Brain pericyte (primary cell): ENCODE results near the gene POU3F3.

Experiments
- DNase-seq: peaks from one replicate; pipeline ENCODE4 v3.0.0-alpha.2; 2012; ENCODE audit warnings: low read depth, low spot score

The POU3F3 gene

DNA sequence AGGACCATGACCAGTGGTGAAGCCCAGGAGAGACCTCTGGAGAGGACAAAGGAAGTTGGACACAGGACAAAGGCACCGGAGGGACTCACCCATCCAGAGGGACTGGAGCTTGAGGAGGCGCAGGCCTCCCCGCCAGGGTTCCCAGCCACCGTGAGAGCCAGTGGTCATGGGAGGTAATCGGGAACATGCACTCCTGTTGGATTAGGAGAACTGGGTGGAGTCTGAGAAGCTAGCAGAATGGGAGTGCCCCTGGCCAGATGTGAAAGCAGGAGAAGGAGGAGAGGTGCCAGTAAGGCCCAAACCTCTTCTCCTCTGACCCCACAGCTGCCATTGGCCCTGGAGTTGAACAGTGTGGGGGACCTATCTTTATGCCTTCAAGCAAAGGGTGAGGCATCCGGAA is 20.3 kb downstream of the POU3F3 start:
- DNase-seq = no peak

DNA sequence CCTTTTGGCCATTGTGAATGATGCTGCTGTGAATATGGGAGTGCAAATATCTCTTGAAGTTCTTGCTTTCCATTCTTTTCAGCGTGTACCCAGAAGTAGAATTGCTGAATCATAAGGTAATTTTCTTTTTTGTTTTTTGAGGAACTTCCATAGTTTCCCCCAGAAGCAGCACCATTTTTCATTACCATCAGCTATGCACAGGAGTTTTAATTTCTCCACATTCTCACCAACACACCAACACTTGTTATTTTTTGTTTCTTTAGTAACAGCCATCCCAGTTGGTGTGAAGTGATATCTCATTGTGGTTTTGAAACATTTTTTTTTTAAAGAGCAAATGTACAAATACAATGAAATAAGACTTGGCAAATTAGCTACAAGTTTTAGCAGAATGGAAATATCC is 21.3 kb downstream of the POU3F3 start:
- no peak for DNase-seq

DNA sequence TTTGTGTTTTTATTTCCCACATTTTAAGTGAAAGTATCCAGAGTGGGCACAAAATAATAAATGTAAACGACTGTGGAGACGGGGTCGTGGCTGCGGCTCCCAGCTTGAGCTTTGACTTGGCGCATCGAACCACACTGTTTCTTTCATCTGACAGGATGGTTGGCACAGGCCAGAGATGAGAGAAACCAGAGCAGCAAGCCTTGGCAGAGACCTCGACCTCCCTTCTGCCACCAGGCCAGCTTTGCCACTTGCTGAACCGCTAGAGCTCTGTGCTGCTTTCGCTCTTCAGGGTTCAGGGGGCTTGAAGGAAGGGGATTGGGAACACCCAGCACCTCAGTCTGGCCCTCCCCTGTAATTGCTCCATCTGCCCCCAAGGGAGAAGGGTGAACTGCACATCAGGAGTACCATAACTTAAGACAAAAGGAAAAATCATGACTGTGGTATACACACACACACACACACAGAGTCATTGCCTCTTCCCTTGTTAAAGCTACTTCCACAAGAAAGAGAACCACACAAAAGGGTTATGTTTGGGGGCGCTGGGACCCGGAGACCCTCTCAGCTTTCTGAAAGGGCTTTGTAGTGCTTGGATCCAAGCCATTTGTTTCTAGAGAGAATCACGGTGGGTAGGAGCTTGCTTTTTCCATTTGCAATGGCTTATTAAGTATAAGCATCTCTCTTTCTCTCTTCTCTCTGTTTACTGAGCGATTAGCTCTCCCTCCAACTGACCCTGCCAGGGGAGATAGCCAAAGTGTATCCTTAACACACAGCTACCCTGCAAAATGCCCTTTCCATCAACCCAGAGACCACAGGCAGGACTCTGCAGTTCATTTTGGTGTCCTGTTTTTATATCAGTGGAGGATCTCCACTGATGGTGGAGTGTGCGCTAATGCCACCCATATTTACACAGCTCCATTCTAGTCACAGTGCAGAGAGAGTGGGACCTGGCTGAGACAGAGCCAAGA is 23.0 kb downstream of the POU3F3 start:
- DNase-seq = no peak

DNA sequence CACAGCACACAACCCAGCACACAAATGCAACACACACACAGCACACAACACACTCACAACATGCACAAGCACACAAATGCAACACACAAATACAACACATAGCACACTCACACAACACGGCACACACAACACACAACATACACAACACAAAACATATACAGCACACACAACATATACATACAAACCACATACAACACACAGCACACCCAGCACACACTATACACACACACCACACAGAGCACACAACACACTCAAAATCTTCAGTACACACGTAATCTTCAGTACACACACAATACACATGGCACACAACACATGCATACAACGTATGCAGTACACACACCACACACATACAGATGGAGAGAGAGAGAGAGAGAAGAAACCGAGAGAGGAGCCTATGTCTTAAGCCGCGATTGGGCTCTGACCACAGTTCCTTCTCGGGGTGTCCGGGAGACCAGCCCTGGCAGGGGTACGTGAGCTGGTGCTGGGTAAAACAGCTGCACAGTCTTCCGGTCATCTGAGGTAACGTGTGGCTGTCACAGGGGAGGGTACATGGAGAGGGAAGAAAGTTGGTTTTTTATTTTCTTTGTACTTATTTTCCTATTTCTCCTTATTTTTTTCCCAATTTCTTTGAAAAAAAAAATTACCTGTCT is 25.1 kb downstream of the POU3F3 start:
- no peak for DNase-seq

DNA sequence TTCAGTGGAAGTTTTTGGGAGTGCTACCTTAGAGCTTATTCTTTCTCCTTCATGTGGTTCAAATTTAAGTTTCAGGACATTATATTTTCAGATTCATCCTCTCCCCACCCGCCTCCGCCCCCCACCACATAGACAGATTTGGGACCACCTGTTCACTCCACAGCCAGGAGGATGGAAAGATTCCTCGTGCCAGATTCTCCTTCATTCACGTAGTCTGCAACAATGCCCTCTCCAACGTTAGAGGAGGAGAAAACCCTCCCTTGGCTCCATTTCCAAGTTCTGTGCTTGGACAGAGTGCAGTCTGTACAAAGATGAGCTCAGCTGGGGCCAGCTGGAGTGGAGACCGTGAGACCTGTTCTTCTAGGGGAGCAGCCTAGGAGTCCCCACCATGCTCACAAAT is 26.2 kb downstream of the POU3F3 start:
- DNase-seq = no peak

DNA sequence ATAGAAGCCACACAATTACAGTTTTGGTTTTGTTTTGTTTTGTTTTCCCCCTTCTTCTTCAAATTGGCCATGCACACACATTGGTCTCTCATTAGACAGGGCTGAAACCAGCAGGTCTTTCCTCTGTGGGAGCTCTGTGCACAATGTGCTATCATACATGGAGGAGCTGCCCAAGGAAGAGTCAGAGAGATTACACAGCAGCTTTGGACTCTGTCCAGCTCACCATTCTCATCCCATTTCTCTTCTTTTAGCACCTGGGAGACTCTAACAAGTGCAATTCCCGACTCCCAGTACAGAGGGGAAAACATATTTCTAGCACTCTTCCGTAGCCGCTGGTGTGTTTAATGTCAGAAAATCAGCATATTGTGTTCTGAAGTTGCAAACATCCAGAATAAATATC is 29.4 kb downstream of the POU3F3 start:
- DNase-seq = no peak

DNA sequence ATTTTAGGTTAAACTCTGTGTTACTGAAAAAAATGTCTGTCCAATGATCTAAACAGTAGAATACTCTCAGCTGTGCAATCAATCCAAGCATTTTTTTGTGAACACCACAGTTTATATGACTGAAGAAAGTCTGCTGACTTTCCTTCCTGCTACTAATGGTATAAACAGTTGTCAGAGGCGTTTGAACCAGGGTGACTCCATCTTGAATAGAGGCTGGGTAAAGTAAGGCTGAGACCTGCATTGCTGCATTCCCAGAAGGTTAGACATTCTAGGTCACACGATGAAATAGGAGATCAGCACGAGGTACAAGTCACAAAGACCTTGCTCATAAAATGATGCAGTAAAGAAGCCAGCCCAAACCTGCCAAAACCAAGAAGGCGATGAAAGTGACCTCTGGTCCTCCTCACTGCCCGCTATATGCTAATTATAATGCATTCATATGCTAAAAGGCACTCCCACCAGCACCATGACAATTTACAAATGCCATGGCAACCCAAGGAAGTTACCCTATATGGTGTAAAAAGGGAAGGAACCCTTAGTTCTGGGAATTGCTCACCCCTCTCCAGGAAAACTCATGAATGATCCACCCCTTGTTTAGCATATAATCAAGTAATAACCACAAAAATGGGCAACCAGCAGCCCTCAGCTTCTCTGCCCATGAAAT is 31.3 kb downstream of the POU3F3 start:
- no peak for DNase-seq

DNA sequence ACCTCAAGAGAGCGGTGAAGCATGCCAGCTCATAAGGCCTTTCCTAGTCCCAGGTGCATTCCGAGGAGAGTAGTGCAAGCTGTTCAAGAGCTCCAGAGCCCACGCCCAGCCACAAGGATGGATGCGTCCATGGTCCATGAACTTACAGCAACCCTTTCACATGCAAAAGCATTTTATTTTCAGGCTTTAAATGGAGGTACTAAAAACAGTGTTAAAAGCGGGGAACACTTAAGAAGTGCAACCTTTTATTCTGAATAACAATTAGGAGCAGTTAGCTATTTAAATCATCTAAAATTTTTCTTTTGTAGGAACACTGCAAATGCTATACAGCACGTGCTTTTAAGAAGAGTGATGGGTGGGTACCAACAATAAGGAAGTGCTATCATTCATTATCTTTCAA is 33.8 kb downstream of the POU3F3 start:
- no peak for DNase-seq

DNA sequence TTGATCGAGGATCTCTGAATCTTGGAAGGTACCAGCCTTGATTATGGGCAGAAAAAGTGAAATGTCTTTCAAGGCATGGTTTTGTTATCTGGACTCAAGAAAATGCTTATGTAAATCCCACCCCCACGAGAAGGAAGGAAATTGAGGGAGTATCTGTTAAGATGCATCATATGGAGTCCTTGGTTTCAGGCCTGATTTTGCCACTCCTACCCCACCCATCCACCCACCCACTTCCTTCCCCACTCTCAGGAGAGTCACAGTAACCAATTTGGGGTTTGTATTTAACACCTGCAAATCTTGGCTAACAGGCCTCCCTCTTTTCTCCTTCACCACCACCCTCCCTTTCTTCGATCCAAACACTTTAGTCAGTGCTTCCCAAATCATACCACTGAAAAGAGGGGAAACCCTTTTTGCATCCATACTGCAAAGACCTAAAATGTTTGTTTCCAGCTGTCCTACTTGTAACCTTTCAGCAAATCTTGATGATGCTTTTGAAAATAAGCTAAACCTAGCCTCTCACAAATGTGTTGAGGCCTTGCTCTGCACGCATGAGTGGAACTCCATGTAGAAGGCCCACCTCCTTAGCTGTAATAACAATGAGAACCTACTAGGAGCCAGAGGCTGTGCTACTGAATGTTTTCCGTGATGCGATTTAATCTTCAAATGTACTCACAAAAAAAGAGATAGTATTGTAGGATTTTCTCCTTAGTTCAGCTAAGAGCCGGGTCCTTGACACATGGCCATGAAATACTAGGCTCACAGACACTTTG is 34.8 kb downstream of the POU3F3 start:
- DNase-seq = no peak

DNA sequence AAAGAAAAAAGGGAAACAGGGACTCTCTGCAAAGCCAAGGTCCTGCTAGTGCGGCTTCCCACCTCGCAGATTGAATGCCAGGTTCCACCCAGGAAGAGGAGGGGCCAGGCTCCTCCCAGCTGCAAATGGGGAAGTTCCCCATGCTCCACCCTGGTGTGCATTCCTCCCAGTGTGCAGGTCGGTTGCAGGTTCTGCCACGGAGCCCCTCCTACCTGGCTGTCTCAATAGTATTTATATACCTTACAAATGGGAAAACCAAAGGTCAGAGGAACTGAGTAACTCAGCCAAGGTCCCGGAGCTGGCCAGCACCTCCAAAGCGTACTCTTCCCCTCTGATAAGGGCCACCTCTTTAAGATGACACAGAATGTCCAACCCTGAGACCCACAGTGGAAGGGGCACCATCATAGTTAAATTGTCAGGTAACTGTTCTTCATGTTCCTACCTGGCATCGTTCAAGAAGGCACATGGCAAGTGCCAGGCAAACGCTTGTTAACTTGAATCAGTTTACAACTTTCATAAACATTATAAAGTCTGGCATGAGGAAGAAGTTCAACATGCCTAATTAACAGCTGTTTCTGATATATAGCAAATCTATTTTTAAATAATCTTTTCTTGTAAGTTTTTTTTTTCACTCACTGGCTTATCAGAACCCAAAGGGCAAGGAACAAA is 35.5 kb downstream of the POU3F3 start:
- DNase-seq = no peak

DNA sequence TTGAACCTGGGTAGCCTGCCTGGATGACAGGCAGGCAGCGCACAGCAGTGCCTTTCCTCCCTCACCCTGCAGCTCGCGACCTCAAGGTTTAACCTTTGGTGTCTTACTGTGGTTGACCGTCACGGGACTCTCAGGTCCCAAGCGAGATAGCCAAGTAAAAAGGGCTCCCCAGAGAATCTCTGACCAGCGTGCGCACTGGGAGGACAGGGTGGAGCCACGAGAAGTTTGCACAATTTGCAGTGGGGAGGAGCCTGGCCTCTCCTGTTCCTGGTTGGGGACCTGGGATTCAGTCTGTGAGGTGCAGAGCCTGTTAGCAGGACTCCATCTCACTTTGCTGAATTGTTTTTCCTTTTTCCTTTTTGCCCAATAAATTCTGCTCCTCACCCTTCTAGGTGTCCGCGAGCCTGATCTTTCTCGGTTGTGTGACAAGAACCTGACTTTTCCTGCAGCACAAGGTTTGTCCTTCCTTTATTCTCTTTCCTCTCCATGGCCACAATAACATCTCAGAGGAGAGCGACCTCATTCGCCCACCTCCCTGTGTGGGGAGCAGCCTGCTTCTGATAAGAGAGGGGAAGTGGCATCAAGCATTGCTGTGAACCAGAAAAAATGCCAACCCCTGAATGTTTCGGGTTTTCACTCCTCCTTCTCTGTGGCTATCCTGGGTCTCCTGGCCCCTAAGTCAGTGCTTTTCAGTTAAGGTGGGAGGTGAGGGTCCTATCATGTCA is 36.2 kb downstream of the POU3F3 start:
- DNase-seq = no peak

DNA sequence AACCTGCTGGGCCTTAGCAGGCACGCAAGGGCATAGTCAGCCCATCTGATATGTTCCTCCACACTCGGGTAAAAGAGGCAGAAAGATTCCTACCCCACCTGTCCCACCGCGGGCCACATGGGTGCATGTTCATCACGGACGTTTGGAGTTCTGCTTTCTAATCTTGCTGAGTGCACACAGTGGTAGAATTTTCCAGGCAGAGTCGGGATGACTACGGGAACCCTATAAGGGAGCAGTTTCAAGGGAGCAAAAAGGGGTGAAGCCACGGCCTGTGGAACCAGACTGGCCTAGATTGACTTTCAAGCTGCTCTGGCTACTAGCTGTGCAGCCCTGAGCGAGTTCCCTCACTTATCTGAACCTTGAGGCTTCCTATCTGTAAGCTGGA is 36.8 kb downstream of the POU3F3 start:
- DNase-seq = no peak

DNA sequence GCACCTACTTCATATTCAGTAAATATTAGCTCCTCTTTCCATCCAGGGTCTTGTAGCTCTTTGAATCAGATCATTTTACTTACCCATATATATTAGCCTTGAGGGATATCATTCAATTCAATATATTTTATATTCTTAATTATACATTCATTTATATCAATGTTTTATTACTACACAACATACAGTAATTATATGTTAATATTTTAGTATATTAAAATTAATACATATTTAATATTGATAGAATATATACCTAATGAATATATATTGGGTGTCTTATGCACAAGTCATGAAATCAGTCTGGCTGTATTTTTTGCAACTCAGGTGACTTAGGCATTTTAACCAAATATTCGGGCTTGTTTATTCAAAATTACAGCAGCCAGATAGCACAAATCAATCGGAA is 37.2 kb downstream of the POU3F3 start:
- DNase-seq = no peak

DNA sequence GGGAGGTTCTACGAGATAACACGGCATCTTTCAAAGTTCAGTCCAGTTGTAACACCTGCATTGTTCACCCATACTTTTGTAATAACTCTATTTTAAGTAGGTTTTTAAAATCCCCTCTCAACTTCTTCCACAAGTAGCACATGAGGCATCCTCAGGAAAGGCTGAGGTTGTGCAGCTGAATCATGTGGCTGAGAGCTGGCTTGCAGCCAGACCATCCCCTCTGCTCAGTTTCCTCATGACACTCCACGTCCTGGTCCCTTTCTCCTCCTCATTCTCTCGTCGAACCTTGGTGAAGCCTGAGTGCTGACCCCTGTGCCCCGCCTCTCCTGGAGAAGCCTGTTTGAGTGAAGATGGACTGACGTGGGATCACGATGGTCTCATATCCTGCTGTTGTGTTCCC is 42.5 kb downstream of the POU3F3 start:
- no peak for DNase-seq

DNA sequence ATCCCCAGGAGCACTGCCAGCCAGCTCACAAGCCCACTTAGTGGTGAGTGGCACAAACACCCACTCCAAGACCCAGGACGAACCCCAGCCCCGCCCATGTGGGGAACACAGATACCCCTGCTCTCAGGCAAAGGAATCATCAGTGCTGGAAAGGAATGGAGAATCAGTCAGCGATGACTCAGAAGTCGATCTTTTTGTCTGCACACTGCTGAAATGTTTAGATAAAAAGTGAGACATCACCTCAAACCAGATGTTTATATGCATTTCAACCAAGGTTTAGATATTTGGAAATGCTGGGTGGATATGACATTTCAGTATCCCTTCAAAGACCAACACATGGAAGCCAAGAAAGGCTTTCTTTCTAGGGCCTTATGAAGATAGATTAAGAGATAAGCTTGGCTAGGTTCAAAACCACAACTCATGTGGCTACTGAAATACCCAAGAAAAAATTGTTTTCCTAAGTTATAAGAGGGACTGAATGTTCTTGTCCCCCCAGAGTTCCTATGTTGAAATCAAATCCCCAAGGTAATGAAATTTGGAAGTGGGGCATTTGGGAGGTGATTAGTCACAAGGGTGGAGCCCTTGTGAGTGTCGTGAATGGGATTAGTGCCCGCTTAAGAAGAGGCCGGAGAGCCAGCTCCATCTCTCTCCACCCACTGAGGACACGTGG is 43.7 kb downstream of the POU3F3 start:
- DNase-seq = no peak

DNA sequence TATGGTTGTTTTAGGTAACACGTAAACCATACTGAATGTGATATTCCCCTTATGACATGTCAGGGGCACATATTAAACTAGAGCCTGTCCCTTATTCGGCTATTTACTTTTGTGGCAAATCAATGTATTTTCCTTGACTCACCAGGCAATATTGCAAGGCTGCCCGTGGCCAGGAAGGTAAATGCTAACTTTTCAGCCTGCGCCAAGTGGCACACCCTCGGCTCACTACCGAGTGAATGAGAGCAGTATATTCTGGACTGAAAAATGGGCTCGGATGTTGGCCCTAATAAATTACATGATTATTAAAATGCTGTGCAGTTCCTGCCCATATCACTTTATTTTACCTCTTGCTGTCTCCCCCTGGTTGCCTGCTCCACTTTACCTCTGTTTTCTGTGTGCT is 46.7 kb downstream of the POU3F3 start:
- DNase-seq = no peak

DNA sequence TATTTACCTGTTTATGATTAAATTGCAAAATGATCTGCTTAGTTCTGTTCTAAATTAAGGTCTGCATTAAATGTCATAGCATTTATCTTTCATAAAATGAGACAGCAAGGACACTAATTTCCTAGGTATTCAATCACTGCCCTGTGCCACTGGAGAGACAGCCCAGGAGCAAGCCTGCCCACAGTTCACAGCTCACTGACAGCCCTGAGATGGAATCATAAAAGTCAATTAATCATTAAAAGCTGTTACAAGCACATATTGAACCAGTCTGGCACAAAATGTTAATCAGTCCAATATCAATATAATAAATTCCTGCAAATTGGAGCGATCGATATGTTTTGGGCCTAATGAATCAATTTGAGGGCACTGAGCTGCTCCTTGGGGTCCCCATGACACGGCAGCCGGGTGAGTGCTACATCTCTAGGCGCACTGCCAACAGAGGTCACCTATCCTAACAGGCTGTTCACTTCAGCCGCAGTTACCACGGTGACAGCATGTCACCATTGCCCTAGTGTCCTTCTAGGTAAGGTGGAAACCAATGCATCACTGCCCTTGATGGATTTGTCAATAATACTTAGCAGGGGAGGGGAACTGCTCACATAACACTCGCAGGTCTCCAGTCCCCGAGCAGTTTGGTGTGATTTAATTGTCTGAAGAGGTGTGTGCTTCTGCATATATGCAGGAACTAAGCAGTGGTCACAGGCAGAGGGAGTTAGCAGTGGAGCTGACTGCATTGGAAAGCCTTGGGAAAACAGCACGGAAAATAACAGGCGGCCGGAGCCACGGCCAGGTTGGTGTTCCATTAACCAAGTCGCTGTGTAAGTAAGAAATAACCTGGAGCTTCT is 47.3 kb downstream of the POU3F3 start:
- no peak for DNase-seq

DNA sequence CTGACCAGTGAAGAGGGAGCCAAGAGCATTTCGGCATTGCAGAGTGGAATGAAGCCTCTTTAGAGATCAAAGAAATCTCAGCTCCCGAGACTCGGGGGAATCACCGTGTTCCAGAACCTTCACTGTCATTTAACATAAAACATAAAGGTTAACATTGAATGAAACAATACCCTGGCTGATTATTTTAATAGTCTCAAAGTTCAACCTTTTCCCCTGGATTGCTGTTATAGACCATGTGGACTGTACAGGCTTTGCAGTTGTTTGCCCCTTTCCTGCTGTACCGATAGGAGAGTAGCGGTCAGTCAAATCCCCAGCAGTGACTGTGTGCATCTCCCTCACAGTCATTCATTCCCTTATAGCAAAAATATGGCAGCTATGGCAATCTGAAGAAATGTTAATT is 48.4 kb downstream of the POU3F3 start:
- DNase-seq = no peak
